NOMO-1 treated with dmso at 0.1 percent for 144 hours (cell line): ENCODE data around the gene ANKRD65.
"Not testable (repeated sequence)": the region's sequence is repeated elsewhere in the genome, so short reads cannot be mapped to it uniquely, and the experiment has no call there.

Experiments
- DNase-seq: peaks from one replicate; lab custom pipeline; 2025; ENCODE audit not compliant: unreplicated experiment; lab: John Stamatoyannopoulos, UW

The ANKRD65 gene

GRCh38 chr1:1418464-1419362 lies 2.4 kb downstream of the ANKRD65 start:
- DNase-seq, result no peak

DNA sequence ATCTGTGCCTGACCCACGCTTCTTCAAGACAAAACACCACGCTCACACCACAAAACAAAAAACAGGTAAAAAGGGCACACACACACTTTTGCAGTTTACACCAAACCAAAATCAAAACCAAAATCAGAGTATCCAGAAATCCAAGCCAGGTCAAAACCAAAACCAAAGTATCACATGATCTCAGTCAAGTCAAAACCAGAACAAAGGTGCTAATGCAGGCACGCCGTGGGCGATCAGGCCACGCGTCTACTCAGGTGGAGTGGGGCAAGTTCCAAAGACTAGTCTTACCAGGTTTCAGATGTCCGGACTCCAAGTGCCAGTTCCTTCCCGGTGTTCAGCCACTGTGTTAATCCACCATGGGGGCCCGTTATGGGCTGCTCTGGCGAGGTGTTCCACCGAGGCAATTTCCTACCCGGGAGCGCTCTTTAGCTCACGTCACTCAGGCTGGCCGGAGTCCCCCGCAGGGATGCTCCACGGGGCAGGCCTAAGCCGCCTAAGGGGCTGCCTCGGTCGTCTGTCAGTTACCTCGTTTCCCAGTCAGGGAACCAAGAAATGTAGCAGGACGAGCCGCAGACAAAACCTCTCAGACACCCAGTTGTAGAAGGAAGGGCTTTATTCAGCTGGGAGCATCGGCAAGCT lies 3.1 kb downstream of the ANKRD65 start:
- not testable (repeated sequence) for DNase-seq

DNA sequence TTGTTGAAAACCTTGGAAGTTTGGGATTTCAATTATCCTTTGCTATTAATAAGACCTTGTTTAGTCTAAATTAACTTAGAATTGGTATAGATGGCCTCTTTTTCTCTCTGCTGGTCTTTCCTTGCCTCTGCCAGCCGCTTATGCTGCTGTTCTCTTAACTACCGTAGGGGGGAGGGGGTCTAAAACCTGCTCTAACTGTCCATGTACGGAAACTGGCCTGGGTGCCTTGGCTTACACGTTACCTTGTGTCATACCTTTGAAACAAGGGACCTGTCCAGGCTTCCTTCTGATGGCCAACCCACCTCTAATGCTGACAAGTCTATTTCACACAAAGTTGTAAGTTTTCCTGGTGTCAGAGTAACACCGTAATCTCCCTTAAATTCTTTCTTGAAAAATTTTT lies 3.7 kb downstream of the ANKRD65 start:
- DNase-seq, result not testable (repeated sequence)

GRCh38 chr1:1415751-1416150 lies 5.3 kb downstream of the ANKRD65 start:
- no peak for DNase-seq

GRCh38 chr1:1412311-1412902 lies 8.7 kb downstream of the ANKRD65 start:
- not testable (repeated sequence) for DNase-seq

DNA sequence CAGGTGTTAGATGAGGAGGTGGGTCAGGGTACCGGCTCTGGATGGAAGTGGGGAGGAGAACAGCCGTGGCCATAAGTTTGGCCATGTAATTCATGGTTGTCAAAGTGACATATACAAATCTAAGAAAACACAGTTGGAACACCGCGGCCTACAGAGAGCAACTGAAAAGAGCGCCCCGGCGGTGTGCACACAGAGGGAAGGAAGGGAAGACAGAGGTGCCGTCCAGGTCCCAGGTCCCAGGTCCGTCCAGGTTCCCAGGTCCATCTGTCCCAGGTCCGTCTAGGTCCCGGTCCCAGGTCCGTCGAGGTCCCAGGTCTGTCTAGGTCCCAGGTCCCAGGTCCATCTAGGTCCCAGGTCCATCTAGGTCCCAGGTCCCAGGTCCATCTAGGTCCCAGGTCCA lies 9.4 kb downstream of the ANKRD65 start:
- no peak for DNase-seq

DNA sequence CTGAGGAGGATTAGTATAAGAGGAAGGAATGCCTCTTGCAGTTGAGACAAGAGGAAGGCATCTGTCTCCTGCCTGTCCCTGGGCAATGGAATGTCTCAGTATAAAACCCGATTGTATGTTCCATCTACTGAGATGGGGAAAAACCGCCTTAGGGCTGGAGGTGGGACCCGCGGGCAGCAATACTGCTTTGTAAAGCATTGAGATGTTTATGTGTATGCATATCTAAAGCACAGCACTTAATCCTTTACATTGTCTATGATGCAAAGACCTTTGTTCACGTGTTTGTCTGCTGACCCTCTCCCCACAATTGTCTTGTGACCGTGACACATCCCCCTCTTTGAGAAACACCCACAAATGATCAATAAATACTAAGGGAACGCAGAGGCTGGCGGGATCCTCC lies 10.8 kb downstream of the ANKRD65 start:
- not testable (repeated sequence) for DNase-seq

DNA sequence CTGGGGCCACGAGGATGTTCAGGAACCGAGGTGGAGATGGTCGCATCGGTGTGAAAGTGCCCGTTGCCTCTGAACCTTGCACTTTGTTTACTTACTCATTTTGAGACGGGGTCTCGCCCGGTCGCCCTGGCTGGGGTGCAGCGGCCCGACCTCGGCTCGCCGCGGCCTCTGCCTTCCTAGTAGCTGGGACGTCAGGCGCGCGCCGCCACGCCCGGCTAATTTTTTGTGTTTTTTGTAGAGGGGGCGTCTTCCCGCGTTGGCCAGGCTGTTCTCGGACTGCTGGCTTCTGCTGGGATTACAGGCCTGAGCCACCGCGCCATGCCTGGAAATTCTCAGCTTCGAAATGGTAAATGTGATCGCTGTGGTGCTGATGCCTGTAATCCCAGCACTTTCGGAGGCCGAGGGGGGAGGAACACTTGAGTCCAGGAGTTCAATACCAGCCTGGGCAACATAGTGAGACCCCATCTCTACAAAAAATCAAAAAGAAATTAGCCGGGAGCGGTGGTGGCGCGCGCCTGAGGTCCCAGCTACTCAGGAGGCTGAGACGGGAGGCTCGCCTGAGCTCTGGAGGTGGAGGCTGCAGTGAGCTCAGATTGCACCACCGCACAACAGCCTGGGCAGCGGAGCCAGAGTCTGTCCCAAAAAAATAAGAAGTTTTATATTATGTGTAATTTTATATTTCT lies 13.3 kb downstream of the ANKRD65 start:
- no peak for DNase-seq

DNA sequence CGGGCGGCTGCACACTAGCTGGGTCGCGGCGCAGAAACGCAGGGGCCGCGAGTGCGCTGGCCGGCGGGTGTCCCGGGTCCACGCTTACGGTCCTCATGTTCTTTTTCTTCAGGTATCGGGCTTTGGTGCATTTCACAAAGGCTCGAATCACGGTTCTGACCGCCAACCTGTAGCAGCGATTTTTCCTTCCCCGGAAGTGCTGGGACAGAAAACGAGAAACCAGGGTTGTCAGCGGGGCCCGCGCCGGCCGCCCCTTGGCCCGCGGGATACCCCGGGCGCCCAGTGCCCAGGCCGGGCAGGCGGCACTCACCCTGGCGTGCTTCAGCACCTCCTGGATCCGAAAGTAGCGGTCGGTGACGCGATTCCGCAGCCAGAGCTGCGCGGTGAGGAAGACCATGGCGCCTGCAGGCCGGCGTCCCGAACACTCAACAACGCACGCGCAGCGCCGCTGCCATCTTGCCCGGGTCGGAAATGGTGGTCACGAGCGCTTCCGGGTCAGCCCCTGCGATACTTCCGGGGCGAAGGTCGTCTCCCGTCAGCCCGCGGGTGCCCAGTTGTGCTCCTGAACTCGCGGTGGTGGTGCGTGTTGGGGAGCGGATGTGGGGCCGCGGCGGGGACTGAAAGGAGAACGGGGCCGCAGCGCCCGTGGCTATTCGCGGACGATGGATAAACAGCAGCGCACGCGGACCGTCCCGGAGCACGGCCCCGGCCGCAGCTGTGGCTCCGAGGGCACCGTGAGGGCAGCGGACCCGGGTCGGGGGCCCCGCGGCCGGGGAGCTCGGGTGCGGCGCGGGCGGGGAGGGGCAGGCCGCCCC lies 14.0 kb downstream of the ANKRD65 start, which contains the start of gene MRPL20:
MRPL20 (minus strand) TSS at position 473 of the 815 bp plus-strand sequence; CDS start at position 397, 76 bp downstream.
- DNase-seq, result peak; percentile 89

DNA sequence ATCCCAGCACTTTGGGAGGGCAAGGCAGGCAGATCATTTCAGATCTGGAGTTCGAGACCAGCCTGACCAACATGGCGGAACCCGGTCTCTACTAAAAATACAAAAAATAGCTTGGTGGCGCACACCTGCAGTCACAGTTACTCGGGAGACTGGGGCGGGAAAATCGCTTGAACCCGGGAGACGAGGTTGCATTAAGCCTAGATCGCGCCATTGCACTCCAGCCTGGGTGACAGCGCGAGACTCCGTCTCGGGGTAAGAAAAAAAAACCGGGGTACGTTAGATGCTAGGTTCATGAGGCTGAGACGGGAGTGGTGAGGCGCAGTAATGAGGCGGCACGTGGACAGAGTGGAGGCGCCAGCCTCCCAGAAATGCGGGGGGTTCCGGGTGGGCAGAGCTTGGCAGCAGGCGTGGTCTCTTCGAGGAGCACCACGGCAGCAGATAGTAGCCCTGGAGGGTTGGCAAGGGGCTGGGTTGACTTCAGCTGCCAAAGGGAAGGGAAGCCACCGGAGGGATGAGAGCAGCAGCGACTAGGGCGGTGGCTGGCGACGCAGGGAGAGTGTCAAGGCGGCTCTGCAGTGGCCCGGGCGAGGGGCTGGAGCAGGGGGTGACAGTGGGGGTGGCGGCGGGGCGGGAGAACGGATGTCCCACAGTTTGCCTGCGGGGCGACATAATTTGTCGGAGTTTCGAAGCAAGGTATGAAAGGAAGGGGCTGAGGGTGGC lies 14.8 kb downstream of the ANKRD65 start:
- DNase-seq, result no peak

DNA sequence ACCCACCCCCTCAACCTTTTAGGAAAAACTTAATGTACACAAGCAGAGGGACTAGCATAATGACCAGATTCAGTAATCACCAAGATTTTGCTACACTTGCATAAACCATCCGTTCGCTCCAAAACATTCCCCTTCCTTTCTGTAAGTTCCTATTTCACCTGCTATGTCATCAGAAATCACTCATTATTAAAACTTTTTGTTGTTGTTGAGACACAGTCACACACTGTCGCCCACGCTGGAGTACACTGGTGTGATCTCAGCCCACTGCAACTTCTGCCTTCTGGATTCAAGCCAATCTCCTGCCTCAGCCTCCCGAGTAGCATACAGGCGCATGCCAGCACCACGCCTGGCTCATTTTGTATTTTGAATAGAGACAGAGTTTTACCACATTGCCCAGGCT lies 17.4 kb downstream of the ANKRD65 start:
- no peak for DNase-seq

- not testable (repeated sequence) for DNase-seq
These were observed 18.1 kb downstream of the ANKRD65 start for GRCh38 chr1:1402901-1403392.

- DNase-seq, result no peak
These were observed 18.8 kb downstream of the ANKRD65 start for GRCh38 chr1:1402072-1402900.

- no peak for DNase-seq
These were observed 19.5 kb downstream of the ANKRD65 start for GRCh38 chr1:1401457-1402010.

GRCh38 chr1:1400576-1401456 lies 20.3 kb downstream of the ANKRD65 start:
- DNase-seq, result no peak

- no peak for DNase-seq
These were observed 21.1 kb downstream of the ANKRD65 start for GRCh38 chr1:1399872-1400575.
